H9 (cell line): ENCODE results near the gene SHISA7. TPM values are rescaled to one million over a fixed set of nuclear protein-coding genes. Genes with fewer than 3 reads are reported as not detected.

Experiments
- DNase-seq: peaks from one replicate; pipeline ENCODE4 v3.0.0-alpha.2; 2017
- H2AFZ ChIP-seq: one replicate; pipeline ENCODE4 v1.6.1; 2013; ENCODE audit warnings: mild to moderate bottlenecking, low read length, control low read depth, moderate library complexity
- H2AK5ac ChIP-seq: 2 replicates; pipeline ENCODE4 v1.6.1; 2013; ENCODE audit warnings: low read length, control low read depth, mixed read lengths; ENCODE audit not compliant: insufficient read length
- H2BK120ac ChIP-seq: one replicate; pipeline ENCODE4 v1.6.1; 2013; ENCODE audit warnings: low read depth, mild to moderate bottlenecking, low read length, control low read depth, inconsistent platforms; ENCODE audit not compliant: poor library complexity, severe bottlenecking
- H2BK12ac ChIP-seq: 2 replicates; pipeline ENCODE4 v1.6.1; 2013; ENCODE audit warnings: low read length, control low read depth, mixed read lengths, low read depth; ENCODE audit not compliant: insufficient read length
- H2BK15ac ChIP-seq: 2 replicates; pipeline ENCODE4 v1.6.1; 2013; ENCODE audit warnings: low read depth, low read length, control low read depth
- H2BK20ac ChIP-seq: one replicate; pipeline ENCODE4 v1.6.1; 2013; ENCODE audit warnings: low read depth, mild to moderate bottlenecking, low read length, control low read depth, inconsistent platforms; ENCODE audit not compliant: poor library complexity, severe bottlenecking
- H2BK5ac ChIP-seq: 2 replicates; pipeline ENCODE4 v1.6.1; 2013; ENCODE audit warnings: low read length, control low read depth, mixed read lengths; ENCODE audit not compliant: insufficient read length
- H3K14ac ChIP-seq: 2 replicates; pipeline ENCODE4 v1.6.1; 2013; ENCODE audit warnings: low read length, control low read depth; ENCODE audit not compliant: insufficient read depth
- H3K18ac ChIP-seq: 2 replicates; pipeline ENCODE4 v1.6.1; 2013; ENCODE audit warnings: low read depth, mild to moderate bottlenecking, mixed read lengths, low read length, control low read depth; ENCODE audit not compliant: insufficient read length
- H3K23ac ChIP-seq: 2 replicates; pipeline ENCODE4 v1.6.1; 2013; ENCODE audit warnings: low read length, control low read depth, mixed read lengths, low read depth; ENCODE audit not compliant: insufficient read length
- H3K23me2 ChIP-seq: 2 replicates; pipeline ENCODE4 v1.6.1; 2013; ENCODE audit warnings: low read depth, mild to moderate bottlenecking, mixed read lengths, low read length, control low read depth; ENCODE audit not compliant: insufficient read length, poor library complexity, severe bottlenecking
- H3K27ac ChIP-seq: 2 replicates; pipeline ENCODE4 v1.5.1; 2013; ENCODE audit warnings: low read length, control low read depth, mixed read lengths, low read depth; ENCODE audit not compliant: insufficient read length
- H3K27me3 ChIP-seq: 2 replicates; pipeline ENCODE4 v1.6.1; 2013; ENCODE audit warnings: low read length, control low read depth, inconsistent platforms; ENCODE audit not compliant: insufficient read depth
- H3K4ac ChIP-seq: 2 replicates; pipeline ENCODE4 v1.6.1; 2013; ENCODE audit warnings: low read depth, mild to moderate bottlenecking, control low read depth, inconsistent platforms, low read length, moderate library complexity
- H3K4me1 ChIP-seq: 2 replicates; pipeline ENCODE4 v1.6.1; 2013; ENCODE audit warnings: low read length, control low read depth, inconsistent platforms; ENCODE audit not compliant: insufficient read depth
- H3K4me2 ChIP-seq: 2 replicates; pipeline ENCODE4 v1.6.1; 2013; ENCODE audit warnings: low read length, control low read depth, mixed read lengths; ENCODE audit not compliant: insufficient read length, insufficient read depth
- H3K56ac ChIP-seq: 2 replicates; pipeline ENCODE4 v1.6.1; 2013; ENCODE audit warnings: low read depth, mild to moderate bottlenecking, mixed read lengths, low read length, control low read depth; ENCODE audit not compliant: insufficient read length
- H3K79me1 ChIP-seq: 2 replicates; pipeline ENCODE4 v1.6.1; 2013; ENCODE audit warnings: low read depth, mild to moderate bottlenecking, moderate library complexity, low read length, control low read depth, inconsistent platforms; ENCODE audit not compliant: insufficient read depth, poor library complexity, severe bottlenecking
- H3K79me2 ChIP-seq: 2 replicates; pipeline ENCODE4 v1.6.1; 2013; ENCODE audit warnings: low read length, control low read depth, inconsistent platforms; ENCODE audit not compliant: insufficient read depth
- H3K9ac ChIP-seq: 2 replicates; pipeline ENCODE4 v1.6.1; 2013; ENCODE audit warnings: low read length, control low read depth, mixed read lengths; ENCODE audit not compliant: insufficient read length; ENCODE audit errors: extremely low read depth
- H3K9me3 ChIP-seq: one replicate; pipeline ENCODE4 v1.6.1; 2013; ENCODE audit warnings: low read depth, low read length, inconsistent platforms; ENCODE audit not compliant: control insufficient read depth
- H3T11ph ChIP-seq: one replicate; pipeline ENCODE4 v1.6.1; 2013; ENCODE audit warnings: mild to moderate bottlenecking, low read length, control low read depth, inconsistent platforms
- H4K20me1 ChIP-seq: one replicate; pipeline ENCODE4 v1.6.1; 2013; ENCODE audit not compliant: control insufficient read depth, insufficient read length, insufficient read depth
- H4K5ac ChIP-seq: 2 replicates; pipeline ENCODE4 v1.6.1; 2013; ENCODE audit warnings: low read depth, mild to moderate bottlenecking, mixed read lengths, low read length, control low read depth; ENCODE audit not compliant: insufficient read length
- H4K8ac ChIP-seq: replicated peaks from 2 replicates; pipeline ENCODE4 v1.6.1; 2013; ENCODE audit warnings: low read length, control low read depth, mixed read lengths, low read depth; ENCODE audit not compliant: insufficient read length
- H4K91ac ChIP-seq: 2 replicates; pipeline ENCODE4 v1.6.1; 2013; ENCODE audit warnings: low read depth, mild to moderate bottlenecking, moderate library complexity, mixed read lengths, low read length, control low read depth; ENCODE audit not compliant: insufficient read length
- H3K27ac Mint-ChIP-seq, 3 experiments: 2 replicates in 2 of 3; 3 replicates in 1 of 3; pipeline ENCODE4 v1.8.0; 2020 to 2021; ENCODE audit warnings: mixed read lengths in 3 of 3, mild to moderate bottlenecking in 1 of 3, moderate library complexity in 1 of 3
- H3K27me3 Mint-ChIP-seq: 2 replicates; pipeline ENCODE4 v1.8.0; 2021; ENCODE audit warnings: low read depth, mild to moderate bottlenecking, moderate library complexity, mixed read lengths
- H3K36me3 Mint-ChIP-seq, 3 experiments: 2 replicates in 2 of 3; 3 replicates in 1 of 3; pipeline ENCODE4 v1.8.0; 2020 to 2021; ENCODE audit warnings: low read depth in 3 of 3, mixed read lengths in 3 of 3; ENCODE audit not compliant: insufficient read depth in 1 of 3
- H3K4me1 Mint-ChIP-seq, 2 experiments: 2 replicates each; pipeline ENCODE4 v1.8.0; 2020; ENCODE audit warnings: mixed read lengths in 2 of 2
- H3K4me3 Mint-ChIP-seq, 2 experiments: 2 replicates in 1 of 2; 3 replicates in 1 of 2; pipeline ENCODE4 v1.8.0; 2020 to 2021; ENCODE audit warnings: mild to moderate bottlenecking in 2 of 2, mixed read lengths in 2 of 2, moderate library complexity in 1 of 2
- H3K9me3 Mint-ChIP-seq, 2 experiments: 2 replicates in 1 of 2; 3 replicates in 1 of 2; pipeline ENCODE4 v1.8.0; 2020; ENCODE audit warnings: mild to moderate bottlenecking in 2 of 2, mixed read lengths in 2 of 2, moderate library complexity in 1 of 2
- CTCF ChIP-seq: fragments of 200-600 bp; sonication (generic); conservative IDR thresholded peaks from 3 replicates; pipeline ENCODE4 v1.8.0; 2021; ENCODE audit warnings: antibody characterized with exemption, mild to moderate bottlenecking
- WGBS: extraction: QIAGEN DNeasy Blood & Tissue Kit; methylation state at CpG from one replicate; pipeline ENCODE4 v1.1.7; 2013; ENCODE audit warnings: missing lambda C conversion rate, low lambda C conversion rate, mixed read lengths; ENCODE audit not compliant: insufficient read length; ENCODE audit errors: extremely low coverage; 5-methylcytosine and 5-hydroxymethylcytosine counted together
- total RNA-seq: library from RNA; stranded (reverse); gene quantifications from 2 replicates; pipeline ENCODE4 v1.2.1, GENCODE V29; 2021

SHISA7 gene
- total RNA-seq, 1 experiment from 2014 or later: 0.31 TPM

GRCh38 chr19:55382522-55383054 is 60.5 kb downstream of the SHISA7 start:
- Histone ChIP-seq H2BK15ac (no peak overlapping the region), H2BK20ac (no peak overlapping the region), H2BK120ac (no peak overlapping the region), H2BK5ac (no peak overlapping the region), H3K18ac (no peak overlapping the region), H3T11ph (no peak overlapping the region), H4K20me1 (no peaks in the 10 kb centered on the region), H3K79me2 (peaks cover 16% of the 10 kb centered on the region; the same call in 1 of the 2 replicates), H3K9ac (no peak overlapping the region), H4K5ac (no peak overlapping the region), H3K9me3 (no peaks in the 10 kb centered on the region), H4K8ac (no peak overlapping the region), H3K23ac (no peak overlapping the region), H3K14ac (no peak overlapping the region), H3K27me3 (peaks cover 2% of the 10 kb centered on the region; the same call in 1 of the 2 replicates), H3K4ac (no peak overlapping the region), H3K27ac (no peak overlapping the region), H2AK5ac (no peak overlapping the region), H3K56ac (no peak overlapping the region), H4K91ac (no peak overlapping the region), H3K4me2 (no peak overlapping the region), H3K23me2 (peaks cover 31% of the 10 kb centered on the region), H3K4me1 (peaks cover 5% of the 10 kb centered on the region; the same call in 1 of the 2 replicates), H2AFZ (no peak overlapping the region), H3K79me1 (peaks cover 8% of the 10 kb centered on the region), H2BK12ac (no peak overlapping the region)
- Mint-ChIP-seq H3K27ac (no peak overlapping the region), H3K36me3 (peaks cover 19 to 31% (median 21%) of the 10 kb centered on the region in 3 experiments), H3K9me3 (peaks cover 2 to 3% of the 10 kb centered on the region in 2 experiments; a peak in 2 of 5 replicates), H3K27me3 (peaks cover 45% of the 10 kb centered on the region), H3K4me1 (peaks cover 32 to 42% of the 10 kb centered on the region in 2 experiments), H3K4me3 (peak overlapping the region; percentile 75 to 85)
- no CpG with 5 or more reads among the region's 3 CpGs for WGBS
- DNase-seq: no peak
- TF ChIP-seq CTCF: no peak
